ACC112 (cell line): ENCODE data around the gene LRCOL1.

Experiments used
- H2AFZ ChIP-seq: fragments of 200-600 bp; sonication (generic); one replicate; pipeline ENCODE4 v1.6.0; 2017; ENCODE audit warnings: antibody characterized with exemption, low read length; ENCODE audit not compliant: unreplicated experiment
- H3K27ac ChIP-seq: fragments of 200-600 bp; sonication (generic); 2 replicates; pipeline ENCODE4 v1.5.1; 2014; ENCODE audit warnings: low read depth, mild to moderate bottlenecking, antibody characterized with exemption, low read length, moderate library complexity
- H3K27me3 ChIP-seq: fragments of 200-600 bp; sonication (generic); 2 replicates; pipeline ENCODE4 v1.6.1; 2014; ENCODE audit warnings: mild to moderate bottlenecking, antibody characterized with exemption, low read length, moderate library complexity, mixed read lengths; ENCODE audit not compliant: insufficient read depth
- H3K36me3 ChIP-seq: fragments of 200-600 bp; sonication (generic); 2 replicates; pipeline ENCODE4 v1.6.1; 2016; ENCODE audit warnings: mild to moderate bottlenecking, antibody characterized with exemption, low read length, moderate library complexity, mixed read lengths; ENCODE audit not compliant: insufficient read depth
- H3K4me1 ChIP-seq: fragments of 200-600 bp; sonication (generic); one replicate; pipeline ENCODE4 v1.6.1; 2016; ENCODE audit warnings: low read length, mixed read lengths; ENCODE audit not compliant: insufficient read depth, unreplicated experiment, control insufficient read depth
- H3K4me3 ChIP-seq: fragments of 200-600 bp; sonication (generic); 2 replicates; pipeline ENCODE4 v1.5.1; 2014; ENCODE audit warnings: mild to moderate bottlenecking, low read depth, low read length
- H3K79me2 ChIP-seq: fragments of 200-600 bp; sonication (generic); one replicate; pipeline ENCODE4 v1.6.0; 2016; ENCODE audit warnings: low read length; ENCODE audit not compliant: control insufficient read depth, unreplicated experiment, insufficient read depth

LRCOL1 gene

DNA sequence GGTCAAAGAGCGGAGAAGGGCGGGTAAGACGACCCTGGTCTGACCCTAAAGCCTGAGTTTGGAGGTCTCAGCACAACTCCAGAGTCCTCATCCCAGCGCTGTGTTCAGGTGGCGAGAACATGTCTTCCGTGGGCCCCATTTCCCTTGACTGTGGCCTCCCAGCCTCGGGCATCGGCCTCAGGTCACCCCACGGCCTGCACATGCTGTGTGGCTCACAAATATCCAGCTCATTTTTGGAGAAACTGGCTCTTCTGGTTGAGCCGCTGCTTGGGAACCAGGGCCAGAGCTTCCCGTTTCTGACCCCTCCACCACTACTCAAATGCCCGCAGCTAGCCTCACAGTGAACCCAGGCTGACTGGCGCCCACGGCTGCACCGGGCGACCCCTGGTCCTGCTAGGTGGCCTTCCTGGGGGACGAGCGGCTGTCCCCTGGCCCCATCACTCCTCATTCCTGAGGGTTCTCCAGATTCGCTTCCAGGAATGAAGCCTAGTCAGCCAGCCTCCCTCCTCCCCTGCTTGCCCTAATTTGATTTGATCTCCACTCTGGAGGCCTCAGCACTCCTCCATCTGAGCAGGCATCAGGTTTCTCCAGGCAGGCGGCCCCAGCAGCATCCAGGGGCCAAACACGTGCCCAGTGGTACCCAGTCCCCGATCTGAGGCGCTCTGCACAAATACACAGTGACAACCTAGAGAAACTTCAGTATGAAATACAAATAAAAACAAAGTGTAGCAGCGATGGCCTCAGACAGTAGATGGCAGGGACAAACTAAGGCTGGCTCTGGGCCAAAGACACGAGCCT lies 12.9 kb upstream of the LRCOL1 start:
- H3K36me3 ChIP-seq: no peaks in the 10 kb centered on the region

DNA sequence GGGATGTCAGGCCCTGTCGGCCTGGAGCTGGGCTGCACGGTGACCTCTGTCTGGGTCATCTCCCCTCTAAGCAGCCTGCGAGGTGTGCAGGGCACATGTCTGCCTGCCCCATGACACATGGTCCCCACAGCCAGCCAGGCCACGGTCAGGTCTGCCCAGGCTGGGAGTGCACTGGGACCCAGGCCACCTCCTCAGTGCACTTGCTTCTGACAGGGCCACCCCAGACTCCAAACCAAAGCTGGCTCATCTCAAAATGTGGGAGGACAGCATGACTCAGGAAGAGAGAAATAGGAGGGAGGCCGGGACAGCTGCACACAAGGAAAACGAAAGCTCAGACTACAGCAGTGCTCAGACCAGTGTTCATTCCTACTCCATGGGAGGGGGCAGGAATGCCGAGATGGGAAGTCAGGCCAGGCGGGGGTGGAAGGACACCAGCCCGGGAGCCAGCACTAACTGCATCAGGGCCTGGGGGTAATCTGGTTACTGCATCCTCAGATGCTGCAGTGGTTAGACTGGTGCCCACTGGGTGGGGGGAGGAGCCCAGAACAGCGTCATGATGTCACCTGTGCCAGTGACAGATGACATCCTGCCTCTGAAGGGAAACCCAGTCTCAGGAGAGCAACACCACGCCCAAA lies 12.2 kb upstream of the LRCOL1 start:
- peak overlapping the region; percentile 35; the same call in 1 of the 2 replicates for H3K4me3 ChIP-seq
- peaks cover 8% of the 10 kb centered on the region for H3K4me1 ChIP-seq
- no peak overlapping the region for H2AFZ ChIP-seq
- no peaks in the 10 kb centered on the region for H3K36me3 ChIP-seq
- H3K79me2 ChIP-seq: no peaks in the 10 kb centered on the region
- H3K27me3 ChIP-seq: peaks cover 23% of the 10 kb centered on the region
- H3K27ac ChIP-seq: peak overlapping the region; percentile 40

More for the DNA sequence above, 12.9 kb upstream of the LRCOL1 start:
- H3K27ac ChIP-seq: peak overlapping the region; percentile 40
- H3K4me3 ChIP-seq: no peak overlapping the region
- H3K4me1 ChIP-seq: peaks cover 8% of the 10 kb centered on the region
- H3K27me3 ChIP-seq: peaks cover 16% of the 10 kb centered on the region
- H3K79me2 ChIP-seq: no peaks in the 10 kb centered on the region
- H2AFZ ChIP-seq: no peak overlapping the region

DNA sequence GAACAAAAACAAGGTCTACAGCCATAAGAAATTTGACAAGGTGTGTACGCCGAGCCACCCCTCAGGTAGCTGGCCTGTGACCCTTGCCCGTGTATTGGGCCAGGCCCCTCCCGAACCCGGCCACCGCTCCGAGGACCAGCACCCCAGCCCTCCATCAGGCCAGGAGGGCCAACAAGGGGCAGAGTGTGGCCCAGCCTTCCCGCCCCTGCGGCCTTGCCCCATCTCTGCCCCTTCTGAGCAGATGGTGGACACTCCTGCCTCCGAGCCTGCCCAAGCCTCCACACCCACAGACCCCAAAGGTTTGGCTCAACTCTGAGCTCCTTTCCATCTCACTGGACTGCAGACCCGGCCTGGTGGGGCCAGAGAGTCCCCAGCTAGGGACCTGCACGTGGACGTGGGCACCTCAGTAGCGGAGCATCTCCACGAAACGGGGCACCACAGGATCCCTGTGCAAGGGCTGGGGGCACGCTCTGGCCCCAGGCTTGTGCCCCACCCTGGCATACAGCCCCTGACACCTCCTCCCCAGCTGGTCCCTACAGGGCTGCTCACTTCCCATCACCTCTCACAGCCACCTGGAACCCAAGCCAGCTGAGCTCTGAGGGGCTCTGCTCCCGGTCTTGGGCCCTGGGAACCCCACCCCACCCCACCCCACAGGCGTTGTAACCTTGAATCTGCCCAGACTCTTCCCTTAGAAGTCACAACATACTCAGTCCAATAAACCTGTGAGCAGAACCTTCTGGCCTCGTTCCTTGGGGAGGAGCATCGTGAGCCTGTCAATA lies 11.5 kb upstream of the LRCOL1 start:
- peaks cover 8% of the 10 kb centered on the region for H3K4me1 ChIP-seq
- no peaks in the 10 kb centered on the region for H3K36me3 ChIP-seq
- H3K27me3 ChIP-seq: peaks cover 30% of the 10 kb centered on the region
- H2AFZ ChIP-seq: no peak overlapping the region
- no peak overlapping the region for H3K4me3 ChIP-seq
- H3K27ac ChIP-seq: no peak overlapping the region
- H3K79me2 ChIP-seq: no peaks in the 10 kb centered on the region

DNA sequence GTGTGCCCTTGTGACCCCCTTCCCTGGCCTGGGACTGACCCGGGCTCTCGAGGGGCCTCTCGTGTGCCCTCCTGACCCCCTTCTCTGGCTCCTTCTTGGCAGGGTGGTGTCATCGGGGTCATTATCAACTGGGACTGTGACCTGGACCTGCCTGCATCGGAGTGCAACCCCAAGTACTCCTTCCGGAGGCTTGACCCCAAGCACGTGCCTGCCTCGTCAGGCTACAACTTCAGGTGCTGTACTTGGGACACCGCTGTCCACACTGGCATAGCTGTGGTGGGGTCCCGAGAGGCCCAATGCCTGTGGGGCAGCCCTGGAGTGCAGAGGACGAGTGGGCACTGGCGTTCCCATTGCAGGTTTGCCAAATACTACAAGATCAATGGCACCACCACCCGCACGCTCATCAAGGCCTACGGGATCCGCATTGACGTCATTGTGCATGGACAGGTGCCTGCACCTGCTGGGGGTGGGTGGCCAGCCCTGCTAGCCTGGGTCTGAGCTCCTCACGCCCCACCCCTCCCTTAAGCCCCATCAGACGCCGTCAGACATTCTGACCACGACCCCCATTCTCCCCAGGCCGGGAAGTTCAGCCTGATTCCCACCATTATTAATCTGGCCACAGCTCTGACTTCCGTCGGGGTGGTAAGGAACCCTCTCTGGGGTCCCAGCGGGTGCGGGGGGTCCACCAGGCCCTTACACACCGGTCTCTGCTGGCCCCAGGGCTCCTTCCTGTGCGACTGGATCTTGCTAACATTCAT lies 10.7 kb upstream of the LRCOL1 start:
- Histone ChIP-seq H2AFZ (no peak overlapping the region), H3K79me2 (no peaks in the 10 kb centered on the region), H3K4me3 (no peak overlapping the region), H3K4me1 (peaks cover 8% of the 10 kb centered on the region), H3K27ac (no peak overlapping the region), H3K27me3 (peaks cover 38% of the 10 kb centered on the region), H3K36me3 (no peaks in the 10 kb centered on the region)

DNA sequence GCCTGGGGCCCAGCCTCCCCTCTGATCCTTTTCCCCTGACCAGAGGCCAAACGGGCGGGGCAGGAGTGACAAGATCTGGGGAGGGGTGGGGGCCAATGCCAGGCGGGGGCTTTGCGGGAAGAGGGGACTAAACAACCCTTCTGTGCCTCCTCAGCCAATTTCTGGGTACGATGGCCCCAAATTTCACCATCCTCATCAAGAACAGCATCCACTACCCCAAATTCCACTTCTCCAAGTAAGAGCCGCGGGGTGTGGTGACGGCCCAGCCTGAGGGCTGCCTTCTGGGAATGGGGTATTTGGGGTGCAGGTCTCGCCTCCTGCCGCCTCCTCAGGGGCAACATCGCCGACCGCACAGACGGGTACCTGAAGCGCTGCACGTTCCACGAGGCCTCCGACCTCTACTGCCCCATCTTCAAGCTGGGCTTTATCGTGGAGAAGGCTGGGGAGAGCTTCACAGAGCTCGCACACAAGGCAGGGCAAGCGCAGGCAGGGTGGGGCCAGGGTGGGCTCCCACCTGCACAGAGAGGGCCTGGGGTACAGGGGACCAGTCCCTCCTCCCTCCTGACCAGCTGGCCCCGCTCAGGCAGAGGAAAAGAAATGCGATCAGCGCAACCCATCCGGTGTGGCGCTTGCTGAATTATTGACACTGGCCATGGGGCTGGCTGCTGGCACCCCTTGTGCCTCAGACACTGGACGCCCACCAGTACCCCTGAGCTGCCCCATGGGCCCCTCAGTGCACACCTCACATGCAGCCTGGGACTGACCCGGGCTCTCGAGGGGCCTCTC lies 9.9 kb upstream of the LRCOL1 start:
- Histone ChIP-seq H2AFZ (no peak overlapping the region), H3K79me2 (no peaks in the 10 kb centered on the region), H3K27me3 (peaks cover 46% of the 10 kb centered on the region), H3K4me1 (peaks cover 8% of the 10 kb centered on the region), H3K4me3 (no peak overlapping the region), H3K27ac (no peak overlapping the region), H3K36me3 (no peaks in the 10 kb centered on the region)

DNA sequence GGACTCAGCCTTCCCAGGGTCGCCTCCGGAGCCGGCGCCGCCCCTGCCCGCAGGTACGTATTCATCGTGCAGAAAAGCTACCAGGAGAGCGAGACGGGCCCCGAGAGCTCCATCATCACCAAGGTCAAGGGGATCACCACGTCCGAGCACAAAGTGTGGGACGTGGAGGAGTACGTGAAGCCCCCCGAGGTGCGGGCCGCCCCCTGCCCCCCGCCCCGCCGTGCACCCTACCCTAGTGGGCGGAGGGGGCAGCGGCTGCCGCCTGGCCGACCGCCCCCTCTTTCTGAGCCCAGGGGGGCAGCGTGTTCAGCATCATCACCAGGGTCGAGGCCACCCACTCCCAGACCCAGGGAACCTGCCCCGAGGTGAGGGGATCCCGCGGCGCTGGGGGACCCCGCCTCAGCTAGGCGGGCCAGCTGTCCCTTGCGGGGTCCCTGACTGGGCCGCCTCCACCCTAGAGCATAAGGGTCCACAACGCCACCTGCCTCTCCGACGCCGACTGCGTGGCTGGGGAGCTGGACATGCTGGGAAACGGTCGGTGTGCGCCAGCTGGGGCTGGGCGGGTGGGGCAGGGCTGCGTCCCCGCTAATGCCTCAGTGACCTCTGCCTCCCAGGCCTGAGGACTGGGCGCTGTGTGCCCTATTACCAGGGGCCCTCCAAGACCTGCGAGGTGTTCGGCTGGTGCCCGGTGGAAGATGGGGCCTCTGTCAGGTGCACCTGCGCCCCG lies 9.2 kb upstream of the LRCOL1 start:
- Histone ChIP-seq H3K36me3 (no peaks in the 10 kb centered on the region), H3K4me3 (no peak overlapping the region), H3K79me2 (no peaks in the 10 kb centered on the region), H3K4me1 (peaks cover 8% of the 10 kb centered on the region), H3K27me3 (peaks cover 49% of the 10 kb centered on the region), H2AFZ (no peak overlapping the region), H3K27ac (no peak overlapping the region)

DNA sequence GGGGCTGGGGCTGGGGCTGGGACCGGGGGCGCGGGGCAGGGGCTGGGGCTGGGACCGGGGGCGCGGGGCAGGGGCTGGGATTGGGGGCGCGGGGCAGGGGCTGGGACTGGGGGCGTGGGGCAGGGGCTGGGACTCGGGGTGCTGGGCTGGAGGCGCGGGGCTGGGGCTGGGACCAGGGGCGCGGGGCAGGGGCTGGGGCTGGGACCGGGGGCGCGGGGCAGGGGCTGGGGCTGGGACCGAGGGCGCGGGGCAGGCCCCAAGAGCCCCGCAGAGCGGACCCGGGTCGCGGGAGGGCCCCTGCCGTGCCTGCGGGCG lies 8.6 kb upstream of the LRCOL1 start:
- H3K36me3 ChIP-seq: no peaks in the 10 kb centered on the region
- H3K27me3 ChIP-seq: peaks cover 49% of the 10 kb centered on the region
- no peak overlapping the region for H3K4me3 ChIP-seq
- H3K27ac ChIP-seq: no peak overlapping the region
- H2AFZ ChIP-seq: no peak overlapping the region
- H3K4me1 ChIP-seq: peaks cover 8% of the 10 kb centered on the region
- no peaks in the 10 kb centered on the region for H3K79me2 ChIP-seq

GRCh38 chr12:132618683-132619043 lies 8.3 kb upstream of the LRCOL1 start, which contains the start of gene P2RX2:
Gene P2RX2 (plus strand): TSS chr12:132618776. CDS start chr12:132618817, 41 bp downstream.
- H3K4me1 ChIP-seq: peaks cover 8% of the 10 kb centered on the region
- no peaks in the 10 kb centered on the region for H3K36me3 ChIP-seq
- H3K79me2 ChIP-seq: no peaks in the 10 kb centered on the region
- H3K27me3 ChIP-seq: peaks cover 49% of the 10 kb centered on the region
- no peak within 1 kb of the TSS for H2AFZ ChIP-seq
- H3K27ac ChIP-seq: no peak within 1 kb of the TSS
- H3K4me3 ChIP-seq: peak within 1 kb of the TSS; percentile 7; the same call in 1 of the 2 replicates

DNA sequence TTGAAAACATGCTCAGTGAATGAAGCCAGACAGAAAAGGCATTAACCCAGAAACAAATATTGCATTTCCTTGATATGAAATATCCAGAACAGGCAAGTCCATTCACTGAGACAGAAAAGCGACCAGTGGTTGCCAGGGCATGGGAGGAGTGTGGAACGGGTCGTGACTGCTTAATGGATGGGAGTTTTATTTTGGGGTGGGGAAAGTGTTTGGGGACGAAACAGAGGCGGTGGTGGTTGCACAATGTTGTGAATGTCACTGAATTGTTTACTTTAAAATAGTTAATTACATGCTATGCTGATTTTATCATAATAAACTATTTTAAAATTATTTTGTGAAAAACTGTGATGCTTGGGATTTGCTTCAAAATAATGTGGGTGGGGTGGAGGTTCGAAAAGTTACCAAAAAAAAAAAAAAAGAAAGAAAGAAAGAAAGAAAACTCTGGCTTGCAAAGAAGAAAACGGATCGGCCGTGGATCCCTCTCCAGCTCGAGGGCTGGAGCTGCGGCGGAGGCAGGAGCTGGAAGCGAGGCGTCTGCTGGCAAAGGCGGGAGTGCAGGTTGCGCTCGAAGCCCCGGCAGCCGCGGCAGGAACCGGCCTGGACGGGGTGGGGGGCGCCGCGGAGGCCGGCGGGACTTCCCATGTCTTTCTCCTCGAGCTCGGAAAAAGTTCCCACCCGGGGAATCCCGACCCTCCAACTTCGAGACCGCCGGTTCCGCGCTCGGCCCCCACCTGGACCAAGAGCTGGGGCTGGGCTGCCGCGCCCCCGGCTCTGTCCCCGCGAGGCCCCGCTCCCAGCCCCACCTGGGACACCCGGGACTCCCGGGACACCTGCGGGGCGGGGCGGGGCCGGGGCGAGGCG lies 7.7 kb upstream of the LRCOL1 start:
- peaks cover 8% of the 10 kb centered on the region for H3K4me1 ChIP-seq
- H3K36me3 ChIP-seq: no peaks in the 10 kb centered on the region
- H2AFZ ChIP-seq: no peak overlapping the region
- peaks cover 49% of the 10 kb centered on the region for H3K27me3 ChIP-seq
- H3K4me3 ChIP-seq: peak overlapping the region; percentile 7; the same call in 1 of the 2 replicates
- no peaks in the 10 kb centered on the region for H3K79me2 ChIP-seq
- no peak overlapping the region for H3K27ac ChIP-seq
